ENCODE results near the gene NUDT7.

The NUDT7 gene

DNA sequence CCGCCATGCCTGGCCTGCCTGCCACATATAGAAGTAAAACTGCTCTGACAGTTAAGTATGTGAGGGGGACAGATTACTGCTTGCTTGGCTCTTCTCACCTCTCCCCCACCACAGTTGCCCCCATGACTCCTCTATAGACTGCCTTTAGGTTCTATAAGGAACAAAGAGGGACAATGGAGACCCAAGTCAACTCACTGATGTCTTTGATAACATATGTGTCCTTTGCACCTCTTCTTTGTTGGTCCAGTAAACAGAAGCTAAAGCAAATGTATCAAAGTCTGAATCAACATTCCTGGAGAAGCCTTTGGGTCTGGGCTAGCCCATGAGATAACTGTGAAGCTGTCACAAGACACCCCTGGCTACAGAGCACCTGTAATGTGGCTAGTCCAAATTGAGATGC lies 27.1 kb downstream of the NUDT7 start:
- no peaks in the 10 kb centered on the region for H3K9me3 ChIP-seq (ENCODE audit: control insufficient read depth in 2 of 2, low read length in 2 of 2)
- no peak overlapping the region for H3K4me3 ChIP-seq (ENCODE audit: low read length in 2 of 2)
- no peaks in the 10 kb centered on the region for H3K27me3 ChIP-seq (ENCODE audit: control insufficient read depth in 2 of 2, insufficient read depth in 2 of 2, low read length in 2 of 2)
- no peak overlapping the region for H3K9ac ChIP-seq (ENCODE audit: low read depth in 1 of 2, low read length in 2 of 2)
- H3K36me3 ChIP-seq (ENCODE audit: control insufficient read depth in 2 of 2, insufficient read depth in 2 of 2, low read length in 2 of 2), result no peaks in the 10 kb centered on the region
- H3K27ac ChIP-seq (ENCODE audit: low read depth in 2 of 2, low read length in 2 of 2), result no peak overlapping the region
- no peaks in the 10 kb centered on the region for H3K4me1 ChIP-seq (ENCODE audit: control insufficient read depth in 2 of 2, insufficient read depth in 2 of 2, low read length in 2 of 2)

DNA sequence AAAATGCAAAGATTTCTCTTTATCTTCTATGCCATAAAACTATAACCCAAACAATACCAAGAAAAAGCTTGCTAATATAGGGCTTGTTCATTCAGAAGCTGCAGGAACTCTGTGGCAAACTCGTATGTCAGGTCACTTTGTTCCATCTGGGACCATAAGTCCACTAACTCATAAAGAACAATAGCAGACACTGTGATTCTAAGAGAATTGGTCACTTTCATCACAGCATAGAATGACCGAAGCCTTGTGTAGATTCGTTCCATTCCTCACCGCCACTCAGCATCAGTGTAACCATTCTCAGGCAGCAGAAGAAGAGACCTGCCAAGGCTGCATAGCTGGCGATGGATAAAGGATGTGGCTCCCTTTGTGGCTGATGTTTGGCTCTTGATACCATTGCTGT lies 35.7 kb downstream of the NUDT7 start:
- Histone ChIP-seq H3K27ac (ENCODE audit: low read depth in 2 of 2, low read length in 2 of 2) (no peak overlapping the region), H3K4me3 (ENCODE audit: low read length in 2 of 2) (no peak overlapping the region), H3K27me3 (ENCODE audit: control insufficient read depth in 2 of 2, insufficient read depth in 2 of 2, low read length in 2 of 2) (no peaks in the 10 kb centered on the region), H3K36me3 (ENCODE audit: control insufficient read depth in 2 of 2, insufficient read depth in 2 of 2, low read length in 2 of 2) (no peaks in the 10 kb centered on the region), H3K9ac (ENCODE audit: low read depth in 1 of 2, low read length in 2 of 2) (no peak overlapping the region), H3K9me3 (ENCODE audit: control insufficient read depth in 2 of 2, low read length in 2 of 2) (no peaks in the 10 kb centered on the region), H3K4me1 (ENCODE audit: control insufficient read depth in 2 of 2, insufficient read depth in 2 of 2, low read length in 2 of 2) (no peaks in the 10 kb centered on the region)

DNA sequence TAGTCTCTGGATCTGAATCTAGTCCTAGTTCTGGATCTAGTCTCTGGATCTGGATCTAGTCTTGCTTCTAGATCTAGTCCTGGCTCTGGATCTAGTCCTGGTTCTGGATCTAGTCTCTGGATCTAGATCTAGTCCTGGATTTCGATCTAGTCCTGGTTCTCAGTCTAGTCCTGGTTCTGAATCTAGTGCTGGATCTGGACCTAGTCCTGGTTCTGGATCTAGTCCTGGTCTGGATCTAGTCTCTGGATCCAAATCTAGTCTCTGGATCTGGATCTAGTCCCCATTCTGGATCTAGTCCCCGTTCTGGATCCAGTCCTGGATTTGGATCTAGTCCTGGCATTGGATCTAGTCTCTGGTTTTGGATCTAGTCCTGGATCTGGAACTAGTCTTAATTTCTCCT lies 36.2 kb downstream of the NUDT7 start:
- Histone ChIP-seq H3K36me3 (ENCODE audit: control insufficient read depth in 2 of 2, insufficient read depth in 2 of 2, low read length in 2 of 2) (no peaks in the 10 kb centered on the region), H3K9me3 (ENCODE audit: control insufficient read depth in 2 of 2, low read length in 2 of 2) (no peaks in the 10 kb centered on the region), H3K9ac (ENCODE audit: low read depth in 1 of 2, low read length in 2 of 2) (no peak overlapping the region), H3K27ac (ENCODE audit: low read depth in 2 of 2, low read length in 2 of 2) (no peak overlapping the region), H3K4me3 (ENCODE audit: low read length in 2 of 2) (no peak overlapping the region), H3K4me1 (ENCODE audit: control insufficient read depth in 2 of 2, insufficient read depth in 2 of 2, low read length in 2 of 2) (no peaks in the 10 kb centered on the region), H3K27me3 (ENCODE audit: control insufficient read depth in 2 of 2, insufficient read depth in 2 of 2, low read length in 2 of 2) (no peaks in the 10 kb centered on the region)

DNA sequence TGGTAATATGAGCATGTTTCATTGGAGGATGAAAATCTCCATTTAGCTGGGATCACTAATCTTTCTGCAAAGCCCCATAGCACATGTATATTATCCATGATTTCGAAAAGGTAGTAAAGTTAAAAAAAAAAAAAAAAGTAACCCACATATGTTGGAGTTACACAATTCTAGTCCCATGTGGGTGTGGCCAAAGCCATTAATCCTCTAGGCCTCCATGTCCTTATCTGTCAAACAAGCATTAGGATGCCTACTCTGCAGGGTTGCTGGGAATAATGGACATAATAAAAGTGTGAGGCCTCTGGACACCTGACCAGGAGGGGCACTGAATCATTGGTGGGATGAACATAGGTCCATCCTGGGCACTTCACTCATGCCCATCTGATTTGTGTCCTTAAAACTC lies 36.9 kb downstream of the NUDT7 start:
- no peaks in the 10 kb centered on the region for H3K27me3 ChIP-seq (ENCODE audit: control insufficient read depth in 2 of 2, insufficient read depth in 2 of 2, low read length in 2 of 2)
- no peaks in the 10 kb centered on the region for H3K36me3 ChIP-seq (ENCODE audit: control insufficient read depth in 2 of 2, insufficient read depth in 2 of 2, low read length in 2 of 2)
- no peak overlapping the region for H3K4me3 ChIP-seq (ENCODE audit: low read length in 2 of 2)
- no peaks in the 10 kb centered on the region for H3K4me1 ChIP-seq (ENCODE audit: control insufficient read depth in 2 of 2, insufficient read depth in 2 of 2, low read length in 2 of 2)
- no peak overlapping the region for H3K27ac ChIP-seq (ENCODE audit: low read depth in 2 of 2, low read length in 2 of 2)
- no peaks in the 10 kb centered on the region for H3K9me3 ChIP-seq (ENCODE audit: control insufficient read depth in 2 of 2, low read length in 2 of 2)
- no peak overlapping the region for H3K9ac ChIP-seq (ENCODE audit: low read depth in 1 of 2, low read length in 2 of 2)

DNA sequence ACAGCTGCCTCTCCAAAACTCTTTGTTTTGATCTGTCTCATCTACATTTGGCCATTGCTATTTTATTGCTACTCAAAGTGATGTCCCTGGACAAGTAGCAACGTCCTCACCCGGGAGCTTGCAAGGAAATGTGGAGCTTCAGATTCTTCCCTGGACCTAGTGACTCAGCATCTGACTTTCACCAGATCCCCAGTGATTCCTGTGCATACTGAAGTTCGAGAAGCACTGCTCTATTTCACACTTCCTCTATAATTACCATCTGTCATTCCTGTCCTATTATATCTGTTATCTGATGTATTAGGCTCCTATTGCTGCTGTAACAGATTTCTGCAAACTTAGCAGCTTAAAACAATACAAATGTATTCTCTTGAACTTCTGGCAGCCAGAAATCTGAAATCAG lies 37.5 kb downstream of the NUDT7 start:
- Histone ChIP-seq H3K9me3 (ENCODE audit: control insufficient read depth in 2 of 2, low read length in 2 of 2) (no peaks in the 10 kb centered on the region), H3K4me3 (ENCODE audit: low read length in 2 of 2) (no peak overlapping the region)

DNA sequence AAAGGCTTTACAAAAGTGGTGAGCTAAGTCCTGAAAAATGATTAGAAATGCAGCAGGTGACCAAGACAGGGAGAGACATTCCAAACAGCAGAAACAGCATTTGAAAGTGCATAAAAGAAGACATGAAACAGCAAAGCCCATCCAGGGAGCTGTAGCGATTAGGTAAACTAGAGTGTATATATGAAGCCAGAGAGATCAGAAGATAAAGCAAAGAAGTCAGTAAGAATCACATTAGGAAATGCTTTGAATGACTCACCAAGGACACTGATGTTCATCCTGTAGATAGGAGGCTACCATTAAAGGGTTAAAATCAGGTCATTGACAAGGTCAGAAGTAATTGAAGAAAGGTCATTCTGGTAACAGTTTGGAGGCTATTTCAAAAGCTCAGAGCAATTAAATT lies 38.5 kb downstream of the NUDT7 start:
- Histone ChIP-seq H3K27ac (ENCODE audit: low read depth in 2 of 2, low read length in 2 of 2) (no peak overlapping the region), H3K9me3 (ENCODE audit: control insufficient read depth in 2 of 2, low read length in 2 of 2) (no peaks in the 10 kb centered on the region), H3K27me3 (ENCODE audit: control insufficient read depth in 2 of 2, insufficient read depth in 2 of 2, low read length in 2 of 2) (no peaks in the 10 kb centered on the region), H3K9ac (ENCODE audit: low read depth in 1 of 2, low read length in 2 of 2) (no peak overlapping the region), H3K4me3 (ENCODE audit: low read length in 2 of 2) (no peak overlapping the region), H3K4me1 (ENCODE audit: control insufficient read depth in 2 of 2, insufficient read depth in 2 of 2, low read length in 2 of 2) (no peaks in the 10 kb centered on the region), H3K36me3 (ENCODE audit: control insufficient read depth in 2 of 2, insufficient read depth in 2 of 2, low read length in 2 of 2) (no peaks in the 10 kb centered on the region)

More for the DNA sequence above, 37.5 kb downstream of the NUDT7 start:
- Histone ChIP-seq H3K4me1 (ENCODE audit: control insufficient read depth in 2 of 2, insufficient read depth in 2 of 2, low read length in 2 of 2) (no peaks in the 10 kb centered on the region), H3K27ac (ENCODE audit: low read depth in 2 of 2, low read length in 2 of 2) (no peak overlapping the region), H3K36me3 (ENCODE audit: control insufficient read depth in 2 of 2, insufficient read depth in 2 of 2, low read length in 2 of 2) (no peaks in the 10 kb centered on the region), H3K9ac (ENCODE audit: low read depth in 1 of 2, low read length in 2 of 2) (no peak overlapping the region), H3K27me3 (ENCODE audit: control insufficient read depth in 2 of 2, insufficient read depth in 2 of 2, low read length in 2 of 2) (no peaks in the 10 kb centered on the region)

DNA sequence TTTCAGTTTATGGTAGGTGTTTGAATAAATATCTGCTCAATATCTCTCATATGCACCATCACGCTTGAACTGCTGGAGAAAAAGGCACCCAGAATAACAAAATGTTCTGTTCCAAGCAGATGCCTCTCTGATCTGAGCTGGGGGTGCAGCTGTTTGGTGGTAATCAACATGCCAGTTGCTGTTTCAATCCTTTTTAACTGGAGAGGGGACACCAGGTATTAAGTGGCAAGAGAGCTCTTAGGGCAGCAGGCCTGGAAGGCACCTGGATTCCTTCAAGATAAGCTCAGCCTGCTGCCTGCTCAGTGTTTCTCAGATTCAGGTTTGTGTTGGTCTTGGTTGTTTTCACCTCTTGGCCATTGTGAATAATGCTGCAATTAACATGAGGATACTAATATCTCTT lies 38.9 kb downstream of the NUDT7 start:
- H3K9ac ChIP-seq (ENCODE audit: low read depth in 1 of 2, low read length in 2 of 2), result no peak overlapping the region
- no peaks in the 10 kb centered on the region for H3K36me3 ChIP-seq (ENCODE audit: control insufficient read depth in 2 of 2, insufficient read depth in 2 of 2, low read length in 2 of 2)
- H3K27ac ChIP-seq (ENCODE audit: low read depth in 2 of 2, low read length in 2 of 2), result no peak overlapping the region
- H3K27me3 ChIP-seq (ENCODE audit: control insufficient read depth in 2 of 2, insufficient read depth in 2 of 2, low read length in 2 of 2), result no peaks in the 10 kb centered on the region
- H3K9me3 ChIP-seq (ENCODE audit: control insufficient read depth in 2 of 2, low read length in 2 of 2), result no peaks in the 10 kb centered on the region
- H3K4me1 ChIP-seq (ENCODE audit: control insufficient read depth in 2 of 2, insufficient read depth in 2 of 2, low read length in 2 of 2), result no peaks in the 10 kb centered on the region
- H3K4me3 ChIP-seq (ENCODE audit: low read length in 2 of 2), result no peak overlapping the region

DNA sequence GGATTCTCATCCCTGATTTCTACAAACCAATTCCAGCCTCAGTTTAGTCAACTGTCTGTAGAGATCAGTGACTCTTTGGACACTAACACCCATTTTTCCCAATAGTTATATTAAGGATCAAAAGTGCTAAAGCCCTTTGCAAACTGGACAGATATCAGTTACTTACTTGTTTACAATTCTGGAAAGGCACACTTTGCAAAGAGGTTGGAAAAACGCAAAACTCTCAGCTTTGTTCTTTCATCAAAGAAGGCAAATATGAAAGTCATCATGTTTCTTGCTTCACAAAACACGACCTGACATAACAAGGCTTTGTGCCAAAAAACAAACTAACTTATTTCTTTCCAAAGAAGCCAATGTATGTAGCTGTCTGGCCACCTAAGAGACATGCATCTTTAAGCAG lies 39.9 kb downstream of the NUDT7 start:
- no peaks in the 10 kb centered on the region for H3K27me3 ChIP-seq (ENCODE audit: control insufficient read depth in 2 of 2, insufficient read depth in 2 of 2, low read length in 2 of 2)
- H3K27ac ChIP-seq (ENCODE audit: low read depth in 2 of 2, low read length in 2 of 2), result no peak overlapping the region
- no peaks in the 10 kb centered on the region for H3K9me3 ChIP-seq (ENCODE audit: control insufficient read depth in 2 of 2, low read length in 2 of 2)
- no peaks in the 10 kb centered on the region for H3K36me3 ChIP-seq (ENCODE audit: control insufficient read depth in 2 of 2, insufficient read depth in 2 of 2, low read length in 2 of 2)
- H3K4me1 ChIP-seq (ENCODE audit: control insufficient read depth in 2 of 2, insufficient read depth in 2 of 2, low read length in 2 of 2), result no peaks in the 10 kb centered on the region
- no peak overlapping the region for H3K9ac ChIP-seq (ENCODE audit: low read depth in 1 of 2, low read length in 2 of 2)
- no peak overlapping the region for H3K4me3 ChIP-seq (ENCODE audit: low read length in 2 of 2)

DNA sequence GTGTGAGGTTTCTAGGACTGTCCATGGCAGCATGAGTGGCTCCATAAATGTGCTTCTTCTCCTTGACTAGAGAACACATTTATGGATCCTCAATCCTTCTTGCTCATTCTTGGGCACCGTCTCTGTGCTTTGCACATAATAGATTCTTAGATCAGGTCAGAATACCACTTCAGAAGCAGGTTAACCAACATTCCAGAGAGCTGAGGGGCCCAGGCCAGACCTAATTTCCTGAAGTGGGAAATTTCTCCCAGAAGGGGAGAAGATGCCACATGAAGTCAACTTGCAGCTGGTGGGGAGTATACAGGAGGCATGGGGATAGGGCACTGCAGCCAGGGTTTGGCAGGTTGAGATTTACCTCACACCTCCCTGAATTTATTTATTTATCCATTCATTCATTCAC lies 41.7 kb downstream of the NUDT7 start:
- no peak overlapping the region for H3K27ac ChIP-seq (ENCODE audit: low read depth in 2 of 2, low read length in 2 of 2)

DNA sequence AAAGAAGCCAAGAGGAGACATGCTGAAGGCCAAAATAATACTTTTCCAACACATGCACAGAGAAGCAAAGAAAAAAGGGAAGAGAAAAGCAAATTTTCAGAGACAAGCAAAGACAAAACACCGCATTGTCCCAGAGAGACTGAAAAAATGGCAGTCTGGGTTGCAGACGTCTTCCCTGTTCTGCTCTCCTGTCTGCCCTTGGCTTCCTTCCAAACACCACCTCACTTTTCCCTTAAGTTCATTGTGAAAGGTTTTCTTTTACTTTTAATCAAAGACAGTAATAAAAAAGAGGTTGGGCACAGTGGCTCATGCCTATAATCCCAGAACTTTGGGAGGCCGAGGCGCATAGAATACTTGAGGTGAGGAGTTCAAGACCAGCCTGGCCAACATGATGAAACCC lies 44.9 kb downstream of the NUDT7 start:
- no peak overlapping the region for H3K4me3 ChIP-seq (ENCODE audit: low read length in 2 of 2)
- no peak overlapping the region for H3K9ac ChIP-seq (ENCODE audit: low read depth in 1 of 2, low read length in 2 of 2)
- H3K4me1 ChIP-seq (ENCODE audit: control insufficient read depth in 2 of 2, insufficient read depth in 2 of 2, low read length in 2 of 2), result no peaks in the 10 kb centered on the region
- H3K27ac ChIP-seq (ENCODE audit: low read depth in 2 of 2, low read length in 2 of 2), result no peak overlapping the region
- H3K36me3 ChIP-seq (ENCODE audit: control insufficient read depth in 2 of 2, insufficient read depth in 2 of 2, low read length in 2 of 2), result no peaks in the 10 kb centered on the region
- no peaks in the 10 kb centered on the region for H3K27me3 ChIP-seq (ENCODE audit: control insufficient read depth in 2 of 2, insufficient read depth in 2 of 2, low read length in 2 of 2)
- H3K9me3 ChIP-seq (ENCODE audit: control insufficient read depth in 2 of 2, low read length in 2 of 2), result no peaks in the 10 kb centered on the region

More for the DNA sequence above, 41.7 kb downstream of the NUDT7 start:
- no peaks in the 10 kb centered on the region for H3K4me1 ChIP-seq (ENCODE audit: control insufficient read depth in 2 of 2, insufficient read depth in 2 of 2, low read length in 2 of 2)
- H3K27me3 ChIP-seq (ENCODE audit: control insufficient read depth in 2 of 2, insufficient read depth in 2 of 2, low read length in 2 of 2), result no peaks in the 10 kb centered on the region
- no peaks in the 10 kb centered on the region for H3K36me3 ChIP-seq (ENCODE audit: control insufficient read depth in 2 of 2, insufficient read depth in 2 of 2, low read length in 2 of 2)
- H3K9ac ChIP-seq (ENCODE audit: low read depth in 1 of 2, low read length in 2 of 2), result no peak overlapping the region
- H3K4me3 ChIP-seq (ENCODE audit: low read length in 2 of 2), result no peak overlapping the region
- no peaks in the 10 kb centered on the region for H3K9me3 ChIP-seq (ENCODE audit: control insufficient read depth in 2 of 2, low read length in 2 of 2)

DNA sequence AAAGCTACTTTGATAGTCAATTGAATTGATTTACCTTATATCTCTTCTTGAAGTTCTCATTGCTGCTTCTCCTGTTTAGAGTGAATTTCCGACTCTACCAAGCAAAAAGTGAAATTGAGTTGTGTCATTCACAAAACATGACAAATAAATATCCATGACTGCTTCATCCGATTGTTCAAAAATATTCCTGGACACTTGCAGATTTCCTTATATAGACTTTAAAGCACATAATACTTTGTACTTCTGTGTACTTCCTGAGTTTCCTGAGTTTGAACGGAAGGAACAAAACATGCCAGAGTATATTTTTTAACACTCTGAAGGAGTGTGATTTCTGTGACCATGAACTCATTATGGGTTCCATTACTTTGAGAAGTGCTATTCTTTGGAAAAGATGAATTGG lies 45.5 kb downstream of the NUDT7 start:
- Histone ChIP-seq H3K4me1 (ENCODE audit: control insufficient read depth in 2 of 2, insufficient read depth in 2 of 2, low read length in 2 of 2) (no peaks in the 10 kb centered on the region), H3K27me3 (ENCODE audit: control insufficient read depth in 2 of 2, insufficient read depth in 2 of 2, low read length in 2 of 2) (no peaks in the 10 kb centered on the region), H3K36me3 (ENCODE audit: control insufficient read depth in 2 of 2, insufficient read depth in 2 of 2, low read length in 2 of 2) (no peaks in the 10 kb centered on the region), H3K27ac (ENCODE audit: low read depth in 2 of 2, low read length in 2 of 2) (no peak overlapping the region), H3K9ac (ENCODE audit: low read depth in 1 of 2, low read length in 2 of 2) (no peak overlapping the region), H3K9me3 (ENCODE audit: control insufficient read depth in 2 of 2, low read length in 2 of 2) (no peaks in the 10 kb centered on the region), H3K4me3 (ENCODE audit: low read length in 2 of 2) (no peak overlapping the region)
